NOMO-1 (cell line): ENCODE measurements around the gene XPO1.

Source experiments
- DNase-seq, 2 experiments: peaks; one replicate each; lab custom pipeline; 2025; ENCODE audit not compliant: unreplicated experiment in 2 of 2; lab: John Stamatoyannopoulos, UW

The XPO1 gene

GRCh38 chr2:61437170-61437569, 101.0 kb downstream of the XPO1 start:
- no peak for DNase-seq

GRCh38 chr2:61436092-61436491, 102.1 kb downstream of the XPO1 start:
- DNase-seq: no peak

GRCh38 chr2:61435291-61435690, 102.9 kb downstream of the XPO1 start:
- DNase-seq: no peak

GRCh38 chr2:61434314-61434713, 103.8 kb downstream of the XPO1 start:
- DNase-seq: peak; percentile 81 to 88

GRCh38 chr2:61433606-61434005, 104.5 kb downstream of the XPO1 start:
- no peak for DNase-seq

GRCh38 chr2:61432990-61433389, 105.2 kb downstream of the XPO1 start:
- DNase-seq: no peak

GRCh38 chr2:61431345-61431744, 106.8 kb downstream of the XPO1 start:
- no peak for DNase-seq
